ENCODE results near the gene FREM1. TPM values are rescaled to one million over a fixed set of nuclear protein-coding genes. Genes with fewer than 3 reads are reported as not detected.

Gene FREM1
- polyA plus RNA-seq, 1 donor = 19.4 TPM

DNA sequence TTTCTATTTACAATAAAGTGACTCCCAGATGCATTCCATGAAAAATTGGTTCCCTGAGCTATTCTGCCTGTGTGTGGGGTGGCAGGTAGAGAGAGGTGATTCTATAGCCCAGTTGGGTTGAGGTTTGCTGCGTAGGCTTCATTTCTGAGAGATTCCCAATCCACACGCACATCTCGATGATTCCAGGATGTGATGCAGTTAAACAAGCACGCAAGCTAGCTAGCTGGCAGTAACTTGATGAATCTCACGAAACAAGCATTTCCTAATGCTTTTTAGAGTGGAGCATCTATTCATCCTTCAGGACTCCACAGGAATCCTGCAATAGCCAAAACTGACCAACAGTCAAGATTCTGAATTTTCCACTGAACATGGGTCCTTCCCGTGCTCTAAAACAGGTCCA, 143.9 kb downstream of the FREM1 start:
- no peak for DNase-seq (ENCODE audit: low read depth)

DNA sequence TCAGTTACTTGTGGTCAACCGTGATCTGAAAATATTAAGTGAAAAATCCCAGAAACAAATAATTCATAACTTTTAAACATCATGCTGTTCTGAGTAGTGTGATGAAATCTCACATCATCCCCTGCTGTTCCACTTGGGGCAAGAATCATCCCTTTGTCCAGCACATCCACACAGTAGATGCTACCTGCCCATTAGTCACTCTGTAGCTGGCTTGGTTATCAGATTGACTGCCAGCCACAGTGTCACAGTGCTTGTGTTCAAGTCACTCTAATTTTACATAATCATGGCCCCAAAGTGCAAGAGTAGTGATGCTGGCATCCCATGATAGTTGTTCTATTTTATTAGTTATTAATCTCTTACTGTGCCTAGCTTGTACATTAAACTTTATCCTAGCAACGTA, 148.6 kb downstream of the FREM1 start:
- no peak for DNase-seq (ENCODE audit: low read depth)

DNA sequence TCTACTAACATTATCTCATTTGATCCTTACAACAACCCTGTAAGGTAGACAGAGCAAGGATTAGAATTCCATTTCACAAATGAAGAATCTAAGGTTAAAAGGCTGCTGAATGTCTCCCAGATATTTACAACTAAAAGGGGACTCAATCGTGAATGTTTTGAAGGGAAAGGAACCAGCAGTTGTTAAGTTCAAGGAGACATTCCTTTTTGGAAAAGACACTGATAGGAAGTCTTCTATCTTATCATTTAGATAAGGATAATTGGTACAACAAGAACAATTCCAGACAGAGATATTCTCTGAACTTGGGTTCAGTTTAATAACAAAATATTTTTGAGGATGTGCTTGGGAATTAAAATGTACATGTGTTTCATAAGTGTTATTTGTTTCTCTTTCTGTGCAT, 150.2 kb downstream of the FREM1 start:
- no peak for DNase-seq (ENCODE audit: low read depth)

DNA sequence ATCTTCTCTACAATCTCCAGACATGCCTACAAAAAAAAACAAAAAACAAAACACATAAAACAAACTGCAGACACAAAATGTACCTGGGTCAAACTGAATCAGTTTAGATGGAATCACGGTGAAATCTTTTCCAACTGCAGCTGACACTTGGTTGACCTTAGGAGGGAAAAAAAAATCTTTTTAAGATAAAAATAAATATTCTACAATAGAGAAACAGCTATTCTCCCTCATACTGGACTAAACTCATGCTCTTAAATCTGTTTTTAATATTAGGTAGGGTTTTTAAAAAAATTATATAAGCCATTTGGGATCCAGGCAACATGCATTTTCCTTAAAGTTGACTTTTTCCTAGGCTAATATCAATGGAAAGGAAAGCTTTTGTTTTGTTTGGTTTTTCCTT, 153.9 kb downstream of the FREM1 start:
- DNase-seq (ENCODE audit: low read depth) = no peak

DNA sequence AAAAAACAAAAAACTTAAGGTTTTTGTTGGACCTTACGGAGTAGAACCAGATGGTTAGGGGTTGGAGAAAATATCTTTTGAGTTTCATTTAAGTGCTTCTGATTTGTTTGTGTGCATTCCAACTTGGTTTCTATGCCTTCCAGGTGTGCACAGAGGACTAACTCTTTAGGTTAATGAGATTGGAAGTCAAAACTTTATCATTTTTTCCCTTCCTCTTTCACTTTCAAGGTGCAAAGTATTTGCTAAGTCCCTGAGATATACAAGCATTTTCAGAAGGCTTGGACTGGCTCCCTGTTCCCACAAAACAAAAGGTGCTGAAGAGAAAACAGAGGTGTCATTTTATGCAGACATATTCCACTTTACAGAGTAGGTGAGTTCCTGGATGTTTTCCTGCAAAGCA, 157.4 kb downstream of the FREM1 start:
- DNase-seq (ENCODE audit: low read depth) = no peak

DNA sequence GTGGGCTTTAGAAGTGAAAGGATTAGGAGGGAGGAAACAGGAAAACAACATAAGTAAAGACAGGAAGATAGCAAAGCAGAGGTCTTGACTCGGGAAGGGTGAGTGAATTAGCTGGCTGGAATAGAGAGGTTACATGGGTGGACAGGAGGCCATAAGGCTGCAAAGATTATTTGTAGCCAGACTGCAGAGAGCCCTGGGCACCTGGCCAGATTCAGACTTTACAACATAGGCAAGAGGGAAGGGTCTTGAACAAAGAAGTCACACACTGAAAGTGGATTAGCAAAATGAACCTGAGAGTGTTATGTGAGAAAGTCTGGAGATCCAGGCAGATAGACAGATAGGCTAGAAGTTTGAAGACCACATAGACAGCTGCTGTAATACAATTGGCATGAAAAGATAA, 158.0 kb downstream of the FREM1 start:
- DNase-seq (ENCODE audit: low read depth) = no peak

DNA sequence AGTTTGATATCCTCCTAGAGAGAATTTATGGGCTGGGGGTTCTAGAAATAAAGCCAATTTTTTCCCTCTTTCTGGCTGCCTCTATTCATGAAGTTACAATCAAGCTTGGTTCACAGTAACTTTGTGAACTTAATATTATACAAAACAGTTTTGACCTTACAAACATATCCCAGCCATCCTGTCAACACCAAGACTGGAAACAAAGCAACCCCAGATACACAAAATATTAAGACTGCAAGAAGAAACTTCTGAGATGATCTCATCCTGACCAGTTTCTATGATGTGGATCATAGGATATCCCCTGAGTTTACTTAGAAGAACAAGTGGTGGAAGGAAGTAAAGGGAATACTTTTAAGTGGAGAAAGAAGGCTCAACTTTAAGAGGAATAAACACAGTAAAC, 159.4 kb downstream of the FREM1 start:
- DNase-seq (ENCODE audit: low read depth) = peak; percentile 82

DNA sequence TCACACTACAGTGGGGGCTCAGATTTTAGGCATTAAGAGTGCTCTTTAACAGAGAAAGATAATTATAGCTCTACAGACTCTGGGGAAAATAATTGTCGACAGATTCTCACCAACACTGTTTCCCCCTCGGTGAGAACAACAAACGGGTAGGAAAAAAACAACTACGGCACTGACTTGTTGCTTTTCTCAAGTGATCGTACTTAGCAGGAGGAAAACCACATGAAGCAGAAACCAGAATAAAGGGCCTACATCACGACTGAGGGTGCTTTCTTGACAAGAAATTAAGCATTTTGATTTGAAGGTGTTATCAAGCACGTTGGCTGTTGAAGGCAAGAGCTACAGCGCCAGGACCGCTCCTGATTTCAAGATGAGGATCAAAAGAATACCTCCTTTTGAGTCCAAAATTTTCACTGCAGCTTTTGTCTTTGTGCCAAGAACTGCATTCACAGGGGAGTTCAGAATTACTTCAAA, 160.5 kb downstream of the FREM1 start:
- no peak for DNase-seq (ENCODE audit: low read depth)

DNA sequence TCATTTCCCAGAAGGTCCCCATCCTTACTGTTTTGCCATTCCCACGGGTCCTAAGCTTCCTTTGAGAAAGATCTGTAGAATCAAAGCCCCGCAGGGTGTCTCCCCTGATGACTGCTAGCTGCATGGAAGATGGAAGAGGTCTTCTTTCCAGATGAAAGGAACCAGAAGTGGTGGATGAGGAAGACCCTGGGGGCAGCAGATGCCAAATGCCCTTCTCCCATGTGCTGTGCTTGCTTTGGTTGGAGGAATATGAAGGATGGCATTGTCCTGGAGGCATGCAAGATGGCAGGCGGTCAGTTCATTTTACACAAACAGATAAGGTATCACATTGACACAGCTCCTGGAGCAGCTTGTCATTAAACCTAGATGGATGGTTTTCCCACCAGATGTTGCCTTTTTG, 161.9 kb downstream of the FREM1 start:
- no peak for DNase-seq (ENCODE audit: low read depth)

DNA sequence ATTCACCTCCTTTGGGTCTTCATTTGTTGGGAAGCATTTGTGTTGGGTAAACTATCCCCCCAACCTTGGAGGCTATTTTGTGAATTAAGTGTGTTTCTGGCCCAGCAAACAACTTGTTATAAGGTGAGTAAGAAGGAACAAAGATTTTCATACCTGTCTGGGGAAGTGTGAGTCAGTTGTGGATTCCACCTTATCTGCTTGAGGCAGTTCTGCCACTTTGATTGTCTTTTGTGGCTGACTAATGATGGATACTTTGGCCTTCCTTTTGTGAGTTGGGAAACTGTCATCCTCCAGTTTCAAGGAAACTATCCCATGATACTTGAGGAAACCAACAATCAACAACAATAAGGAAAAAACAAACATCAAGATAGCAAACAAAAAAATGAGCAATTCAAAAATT, 163.1 kb downstream of the FREM1 start:
- DNase-seq (ENCODE audit: low read depth) = no peak

DNA sequence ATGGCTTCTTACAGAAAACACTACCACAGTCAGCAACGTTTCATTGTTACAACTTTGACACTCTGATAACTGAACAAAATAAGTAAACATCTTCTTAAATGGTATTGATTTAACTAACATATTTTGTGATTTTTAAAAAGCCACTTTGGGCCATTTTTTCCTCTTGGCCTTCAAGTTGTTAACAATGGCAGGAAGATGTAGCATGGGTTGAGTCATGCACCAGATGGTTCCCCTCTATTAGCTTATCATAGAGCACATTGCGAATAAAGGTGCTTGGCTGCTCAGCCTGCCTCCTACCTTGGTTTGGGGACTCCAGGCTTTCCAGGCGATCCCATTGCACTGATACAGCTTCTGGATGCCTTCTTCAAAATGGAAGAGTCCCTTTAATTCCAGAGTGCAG, 163.6 kb downstream of the FREM1 start:
- DNase-seq (ENCODE audit: low read depth) = no peak

DNA sequence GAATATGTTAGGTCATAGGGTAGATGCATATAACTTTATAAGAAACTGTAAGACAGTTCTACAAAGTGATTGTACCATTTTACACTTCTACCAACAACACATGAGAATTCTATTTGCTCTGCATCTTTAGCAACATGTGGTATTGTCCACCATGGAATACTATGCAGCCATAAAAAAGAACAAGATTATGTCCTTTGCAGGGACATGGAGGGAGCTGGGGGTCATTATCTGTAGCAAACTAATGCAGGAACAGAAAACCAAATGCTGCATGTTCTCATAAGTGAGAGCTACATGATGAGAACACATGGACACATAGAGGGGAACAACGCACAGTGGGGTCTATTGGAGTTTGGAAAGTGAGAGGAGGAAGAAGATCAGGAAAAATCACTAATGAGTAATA, 165.5 kb downstream of the FREM1 start:
- DNase-seq (ENCODE audit: low read depth) = no peak

DNA sequence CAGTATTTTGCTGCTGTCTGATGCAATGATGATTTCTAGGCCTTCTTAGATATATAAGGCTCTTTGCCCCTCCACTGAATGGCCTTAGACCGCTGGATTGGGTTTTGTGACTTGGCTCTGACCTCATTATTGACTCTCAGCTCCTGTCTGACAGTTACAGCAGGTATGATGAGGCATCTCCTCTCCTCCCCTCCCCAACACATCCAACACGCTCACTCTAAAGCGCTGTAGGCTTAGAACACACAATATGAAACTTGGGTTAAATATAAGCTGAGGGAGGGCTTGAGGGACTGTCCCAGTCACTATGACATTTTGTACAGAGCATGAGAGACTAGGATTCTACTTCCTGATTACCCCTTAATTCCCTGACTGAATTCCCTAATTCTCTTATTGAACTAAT, 168.9 kb downstream of the FREM1 start:
- no peak for DNase-seq (ENCODE audit: low read depth)

DNA sequence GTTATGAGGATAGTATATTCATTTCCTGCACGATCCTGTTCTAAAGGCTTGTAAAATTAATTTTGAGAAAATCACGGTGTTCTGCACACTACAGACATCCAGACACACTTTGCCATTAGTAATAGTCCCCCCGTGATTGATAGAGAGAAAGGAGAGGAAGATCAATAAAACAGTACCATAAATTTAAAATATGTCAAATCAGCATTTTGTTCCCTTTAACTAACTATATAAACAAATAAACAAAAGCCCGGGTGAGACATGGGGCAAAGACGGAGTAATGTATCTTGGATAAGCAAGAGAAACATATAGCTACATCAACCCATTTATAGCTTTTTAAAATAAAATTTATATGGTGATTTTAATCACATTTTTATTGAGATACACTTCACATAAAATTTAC, 177.1 kb downstream of the FREM1 start:
- DNase-seq (ENCODE audit: low read depth) = no peak

DNA sequence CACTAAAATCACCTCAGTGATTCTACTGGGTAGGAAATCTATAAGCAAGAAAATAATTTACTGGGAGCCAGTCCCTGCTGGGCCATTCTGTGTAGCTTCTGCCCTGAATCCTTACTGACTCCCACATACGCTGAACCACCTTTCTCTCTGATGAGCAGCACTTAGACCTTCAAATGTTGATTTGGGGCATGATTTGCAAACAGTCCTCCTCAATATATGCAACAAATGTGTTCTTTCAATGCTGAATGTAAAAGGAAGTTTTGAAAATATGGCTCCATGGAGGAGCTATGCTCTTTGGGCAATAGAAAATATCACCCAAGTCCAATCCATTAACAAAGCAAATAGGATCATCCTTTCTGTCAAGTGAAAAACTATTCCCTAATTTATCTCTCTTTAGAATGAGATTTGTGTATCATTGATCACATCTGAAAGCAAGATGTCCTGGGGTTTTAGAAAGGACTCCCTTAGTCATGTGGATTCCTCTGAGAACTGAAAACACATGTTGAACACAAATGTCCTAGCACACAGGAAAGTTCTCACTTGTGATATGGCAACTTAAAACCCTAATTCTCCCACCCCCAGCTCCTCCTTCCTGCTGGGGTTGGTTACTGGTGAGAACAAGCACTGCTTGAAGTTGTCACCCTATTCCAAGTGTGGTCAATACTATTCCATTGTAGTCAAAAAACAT, 178.8 kb downstream of the FREM1 start:
- DNase-seq (ENCODE audit: low read depth) = no peak

DNA sequence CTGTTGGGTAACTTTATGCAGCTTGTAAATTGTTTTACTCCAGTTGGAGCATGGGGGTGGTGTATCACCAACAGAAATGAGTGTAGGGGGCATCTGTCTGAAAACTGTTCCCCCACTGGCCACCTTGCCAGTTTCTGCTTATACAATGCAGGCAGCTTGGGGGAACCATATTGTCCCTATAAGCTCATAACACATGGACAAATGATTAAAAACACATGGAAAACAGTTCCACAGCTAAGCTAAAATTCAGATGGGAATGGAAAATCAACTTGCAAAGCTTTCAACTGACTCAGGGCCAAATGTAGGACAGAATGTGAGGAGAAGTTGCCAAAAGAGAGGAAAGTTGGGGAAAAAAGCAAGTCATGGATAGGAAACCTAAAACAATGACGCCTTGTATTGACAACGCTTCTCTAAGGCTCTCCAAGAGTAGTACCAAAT, 179.7 kb downstream of the FREM1 start:
- peak; percentile 96 for DNase-seq (ENCODE audit: low read depth)

DNA sequence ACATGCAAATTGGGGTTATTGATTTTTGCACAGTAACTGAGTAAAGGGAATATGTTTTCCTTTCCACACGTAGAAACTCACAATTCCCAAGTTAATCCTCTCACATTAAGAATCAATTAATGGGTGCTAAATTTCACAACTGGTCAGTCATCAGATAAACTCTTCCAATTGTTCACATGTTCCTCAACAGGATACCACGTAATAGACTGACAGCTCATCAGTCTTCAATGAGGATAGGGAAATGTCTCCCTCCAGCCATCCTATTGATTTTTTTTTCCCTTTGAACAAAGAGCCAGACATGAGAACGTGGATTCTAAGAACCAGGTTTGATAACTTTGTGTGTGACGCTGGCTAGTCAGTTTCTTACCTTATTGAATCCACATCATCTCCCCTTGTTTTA, 186.9 kb downstream of the FREM1 start:
- DNase-seq (ENCODE audit: low read depth) = no peak

DNA sequence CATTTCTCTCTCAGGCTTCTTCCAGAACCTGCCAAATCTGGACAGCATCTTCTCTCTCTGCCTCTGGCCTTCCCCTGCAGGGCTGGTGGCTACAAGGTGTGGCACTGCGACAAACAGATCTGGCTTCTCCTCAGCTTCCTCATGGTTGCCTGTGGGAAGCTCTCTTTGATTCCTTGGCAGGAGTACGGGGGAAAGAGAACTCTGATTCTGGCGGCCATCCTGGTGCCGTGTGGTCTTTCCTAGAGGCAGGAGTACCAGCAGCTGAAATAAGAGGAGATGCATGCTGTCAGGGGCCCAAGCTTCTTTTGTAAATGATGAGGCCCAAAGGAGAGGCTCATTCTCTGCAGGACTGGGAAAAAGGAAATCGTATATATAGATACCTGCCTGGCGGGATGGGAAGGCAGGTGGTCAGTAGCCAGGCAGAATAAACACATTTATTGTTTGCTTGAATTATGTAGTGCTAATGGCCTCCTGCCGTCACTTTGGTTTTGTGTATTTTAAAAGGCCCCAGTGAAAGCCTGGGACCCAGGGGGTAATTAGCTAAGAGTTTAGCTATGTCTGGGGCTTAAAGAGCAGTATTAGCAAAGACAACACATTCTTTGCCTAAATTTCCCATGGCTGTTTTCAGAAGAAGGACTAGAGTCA, 187.7 kb downstream of the FREM1 start, which contains the start of gene CER1:
Gene CER1, minus strand, starts transcription at position 343 of the 645 bp plus-strand sequence. Its CDS starts 61 bp downstream, at position 282.
- no peak for DNase-seq (ENCODE audit: low read depth)

DNA sequence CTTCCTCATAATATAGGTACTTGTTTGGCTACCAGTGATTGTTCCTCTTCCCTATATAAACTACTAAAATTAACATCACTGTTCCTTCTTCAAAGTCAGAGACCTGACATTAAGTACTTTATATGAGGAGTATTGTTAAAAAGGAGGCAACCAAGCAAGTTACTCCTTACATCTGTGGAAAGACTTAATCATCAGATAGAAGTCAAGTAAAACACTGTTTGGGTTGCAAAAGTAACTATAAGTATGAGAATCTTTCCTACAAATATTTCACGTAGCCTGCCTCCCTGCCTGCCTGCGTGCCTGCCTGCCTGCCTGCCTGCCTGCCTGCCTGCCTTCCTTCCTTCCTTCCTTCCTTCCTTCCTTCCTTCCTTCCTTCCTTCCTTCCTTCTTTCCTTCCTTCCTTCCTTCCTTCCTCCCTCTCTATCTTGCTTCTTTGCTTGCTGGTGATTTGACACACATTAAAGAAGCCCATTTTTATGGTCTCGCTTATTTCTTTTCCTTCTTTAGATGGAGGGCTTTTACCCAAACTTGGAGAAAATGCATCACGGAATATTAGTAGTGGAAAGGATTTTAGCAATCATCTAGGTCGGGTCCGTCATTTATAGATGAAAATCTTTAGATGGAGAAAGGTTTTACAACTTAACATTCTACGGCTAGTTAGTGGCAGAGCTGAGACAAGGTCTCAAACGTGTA, 190.9 kb downstream of the FREM1 start:
- no peak for DNase-seq (ENCODE audit: low read depth)

DNA sequence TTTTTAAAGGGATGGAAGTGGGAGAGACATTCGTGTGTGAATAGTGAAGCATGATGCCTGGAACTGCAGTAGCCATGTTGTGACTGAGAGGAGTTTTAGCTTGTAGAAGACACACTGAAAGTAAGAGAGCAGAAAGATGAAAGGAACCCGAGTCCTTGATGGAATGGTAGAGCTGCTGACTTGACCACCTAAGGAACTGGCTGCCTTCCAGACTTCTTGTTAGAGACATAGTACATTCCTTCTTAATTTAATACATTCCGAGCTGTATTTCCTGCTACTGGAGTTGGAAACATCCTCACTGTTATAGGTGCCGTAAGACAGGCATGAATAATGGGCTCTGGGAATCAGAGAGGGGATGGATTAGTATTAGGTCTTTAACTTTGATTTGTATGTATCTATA, 195.1 kb downstream of the FREM1 start:
- no peak for DNase-seq (ENCODE audit: low read depth)

DNA sequence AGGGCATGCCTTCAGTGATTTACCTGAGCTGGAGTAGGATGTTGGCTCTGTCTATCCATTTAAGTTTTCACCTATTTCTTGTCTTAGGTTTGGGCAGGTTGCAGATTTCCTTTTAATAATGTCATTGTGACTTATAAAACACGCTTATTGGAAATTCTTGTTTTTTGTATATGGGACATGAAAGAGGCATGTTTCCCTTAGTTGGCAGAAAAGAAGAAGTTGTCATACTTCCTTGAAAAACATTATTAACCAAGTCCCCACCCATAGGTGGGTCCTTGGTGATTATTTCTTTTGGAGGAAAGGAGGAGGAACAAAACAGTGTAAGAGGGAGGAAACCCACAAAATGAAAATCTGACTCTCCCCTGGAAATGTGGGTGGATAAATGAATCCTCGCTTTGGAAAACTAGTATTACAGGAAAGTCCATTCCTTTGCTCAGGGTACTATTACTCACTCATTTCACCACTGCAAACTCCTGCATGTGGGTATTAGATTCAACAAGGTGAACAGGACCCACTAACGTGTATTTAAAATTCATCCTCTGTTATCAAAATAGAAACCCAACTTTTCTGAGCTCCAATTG, 197.0 kb downstream of the FREM1 start:
- DNase-seq (ENCODE audit: low read depth) = no peak

DNA sequence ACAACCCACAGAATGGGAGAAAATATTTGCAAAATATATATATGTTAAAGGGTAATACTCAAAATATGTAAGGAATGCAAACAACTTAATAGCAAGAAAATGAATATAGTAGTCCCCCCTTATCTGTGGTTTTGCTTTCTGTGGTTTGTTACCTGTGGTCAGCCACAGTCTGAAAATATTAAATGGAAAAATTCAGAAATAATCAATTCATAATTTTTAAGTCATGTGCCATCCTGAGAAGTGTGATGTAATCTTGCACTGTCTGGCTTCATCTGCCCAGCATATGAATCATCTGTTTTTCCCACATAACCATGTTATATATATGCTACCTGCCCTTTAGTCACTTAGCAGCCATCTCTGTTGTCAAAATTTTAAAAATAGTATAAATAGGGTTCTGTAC, 199.4 kb downstream of the FREM1 start:
- no peak for DNase-seq (ENCODE audit: low read depth)

Data from forelimb muscle (tissue), 1 donor.